OCI-LY3 (cell line): ENCODE data around the gene TRAPPC8.

Experiments
- H2AFZ ChIP-seq: fragments of 200-600, 300-600 bp; shearing (Covaris generic); 2 replicates; pipeline ENCODE4 v1.6.0; 2014; ENCODE audit warnings: antibody characterized with exemption, low read depth, low read length
- H3K27ac ChIP-seq: fragments of 200-600, 300-600 bp; sonication (generic); 2 replicates; pipeline ENCODE4 v1.5.1; 2014; ENCODE audit warnings: mild to moderate bottlenecking, low read length, moderate library complexity, mixed read lengths
- H3K27me3 ChIP-seq: fragments of 200-600, 300-600 bp; sonication (generic); 2 replicates; pipeline ENCODE4 v1.6.1; 2014; ENCODE audit warnings: low read depth, low read length, mixed read lengths
- H3K36me3 ChIP-seq: fragments of 200-600, 300-600 bp; sonication (generic); replicated peaks from 2 replicates; pipeline ENCODE3; 2014; ENCODE audit warnings: low read depth, low read length, mixed read lengths
- H3K4me1 ChIP-seq: fragments of 300-600, 200-600 bp; sonication (generic); 2 replicates; pipeline ENCODE4 v1.6.1; 2014; ENCODE audit warnings: low read length, mixed read lengths
- H3K4me2 ChIP-seq: fragments of 200-600, 300-600 bp; sonication (generic); 2 replicates; pipeline ENCODE4 v1.6.1; 2014; ENCODE audit warnings: low read length, mixed read lengths
- H3K4me3 ChIP-seq: fragments of 300-600, 200-600 bp; sonication (generic); 2 replicates; pipeline ENCODE4 v1.5.1; 2014; ENCODE audit warnings: antibody characterized with exemption, mild to moderate bottlenecking, low read length, moderate library complexity
- H3K79me2 ChIP-seq: fragments of 300-600, 200-600 bp; shearing (Covaris generic); 2 replicates; pipeline ENCODE4 v1.6.1; 2014; ENCODE audit warnings: mild to moderate bottlenecking, low read length, mixed read lengths
- H3K9ac ChIP-seq: fragments of 300-600, 200-600 bp; shearing (Covaris generic); 2 replicates; pipeline ENCODE4 v1.6.0; 2014; ENCODE audit warnings: mild to moderate bottlenecking, low read length, moderate library complexity
- H3K9me3 ChIP-seq: fragments of 200-600, 300-600 bp; shearing (Covaris generic); 2 replicates; pipeline ENCODE4 v1.6.1; 2014; ENCODE audit warnings: low read length, mixed read lengths; ENCODE audit not compliant: insufficient read depth
- H4K20me1 ChIP-seq: fragments of 200-600, 300-600 bp; sonication (generic); 2 replicates; pipeline ENCODE4 v1.6.1; 2016; ENCODE audit warnings: low read length, mixed read lengths; ENCODE audit not compliant: insufficient read depth
- EZH2phosphoT487 ChIP-seq: fragments of 200-600 bp; shearing (Covaris generic); IDR thresholded peaks from 2 replicates; pipeline ENCODE4 v1.6.1; 2018; ENCODE audit warnings: antibody characterized with exemption, mixed run types, low read depth
- TF ChIP-seq, protein P1 (sequence below): fragments of 200-600, 300-600 bp; sonication (generic); IDR thresholded peaks from 2 replicates; pipeline ENCODE4 v1.5.1; 2014; ENCODE audit warnings: antibody characterized with exemption, low read length, low read depth

The TRAPPC8 gene, protein sequence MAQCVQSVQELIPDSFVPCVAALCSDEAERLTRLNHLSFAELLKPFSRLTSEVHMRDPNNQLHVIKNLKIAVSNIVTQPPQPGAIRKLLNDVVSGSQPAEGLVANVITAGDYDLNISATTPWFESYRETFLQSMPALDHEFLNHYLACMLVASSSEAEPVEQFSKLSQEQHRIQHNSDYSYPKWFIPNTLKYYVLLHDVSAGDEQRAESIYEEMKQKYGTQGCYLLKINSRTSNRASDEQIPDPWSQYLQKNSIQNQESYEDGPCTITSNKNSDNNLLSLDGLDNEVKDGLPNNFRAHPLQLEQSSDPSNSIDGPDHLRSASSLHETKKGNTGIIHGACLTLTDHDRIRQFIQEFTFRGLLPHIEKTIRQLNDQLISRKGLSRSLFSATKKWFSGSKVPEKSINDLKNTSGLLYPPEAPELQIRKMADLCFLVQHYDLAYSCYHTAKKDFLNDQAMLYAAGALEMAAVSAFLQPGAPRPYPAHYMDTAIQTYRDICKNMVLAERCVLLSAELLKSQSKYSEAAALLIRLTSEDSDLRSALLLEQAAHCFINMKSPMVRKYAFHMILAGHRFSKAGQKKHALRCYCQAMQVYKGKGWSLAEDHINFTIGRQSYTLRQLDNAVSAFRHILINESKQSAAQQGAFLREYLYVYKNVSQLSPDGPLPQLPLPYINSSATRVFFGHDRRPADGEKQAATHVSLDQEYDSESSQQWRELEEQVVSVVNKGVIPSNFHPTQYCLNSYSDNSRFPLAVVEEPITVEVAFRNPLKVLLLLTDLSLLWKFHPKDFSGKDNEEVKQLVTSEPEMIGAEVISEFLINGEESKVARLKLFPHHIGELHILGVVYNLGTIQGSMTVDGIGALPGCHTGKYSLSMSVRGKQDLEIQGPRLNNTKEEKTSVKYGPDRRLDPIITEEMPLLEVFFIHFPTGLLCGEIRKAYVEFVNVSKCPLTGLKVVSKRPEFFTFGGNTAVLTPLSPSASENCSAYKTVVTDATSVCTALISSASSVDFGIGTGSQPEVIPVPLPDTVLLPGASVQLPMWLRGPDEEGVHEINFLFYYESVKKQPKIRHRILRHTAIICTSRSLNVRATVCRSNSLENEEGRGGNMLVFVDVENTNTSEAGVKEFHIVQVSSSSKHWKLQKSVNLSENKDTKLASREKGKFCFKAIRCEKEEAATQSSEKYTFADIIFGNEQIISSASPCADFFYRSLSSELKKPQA (N-terminal part only)

DNA sequence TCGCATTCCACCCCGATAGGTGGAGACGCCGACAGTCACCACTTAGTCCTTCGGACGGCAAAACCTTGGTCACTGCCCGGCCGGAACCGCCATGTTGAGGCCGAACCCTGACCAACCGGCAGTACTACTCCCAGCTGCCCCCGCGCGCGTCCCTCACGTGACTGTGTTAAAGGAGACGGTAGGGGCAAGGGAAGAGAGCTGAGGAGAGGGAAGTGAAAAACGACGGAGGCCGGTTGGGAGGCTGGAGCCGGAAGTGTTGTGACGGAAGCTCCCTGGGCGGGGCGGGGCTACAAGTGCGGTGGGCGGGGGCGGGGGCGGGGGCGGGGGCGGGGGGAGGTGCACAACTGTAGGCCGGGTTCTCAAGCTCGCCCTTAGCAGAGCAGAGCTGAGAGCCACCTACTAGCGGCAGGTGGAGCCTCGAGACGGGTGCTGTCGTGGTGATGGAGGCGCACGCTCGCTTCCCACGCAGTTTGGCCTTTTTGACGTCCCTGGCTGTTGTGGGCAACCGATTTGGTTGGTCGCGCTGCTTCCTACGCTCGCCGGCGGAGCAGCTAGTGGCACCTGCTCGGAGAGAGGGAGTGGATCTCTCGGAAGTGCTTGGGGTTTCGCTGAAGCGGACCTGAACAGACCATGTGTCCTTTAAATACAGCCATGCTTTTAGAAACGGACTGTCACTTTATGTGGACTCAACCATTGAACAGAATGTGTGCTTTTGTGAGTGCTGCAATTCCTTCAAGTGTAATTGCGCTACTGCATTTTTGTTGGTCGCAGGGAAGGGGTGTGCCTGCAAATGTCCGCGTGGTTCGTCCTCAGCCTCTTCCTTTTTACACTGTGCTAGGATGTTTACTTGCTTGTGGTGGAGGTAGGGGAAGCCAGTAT is at the start of gene TRAPPC8:
TSS of gene TRAPPC8 (minus strand) at position 130 of the 879 bp plus-strand sequence. CDS start 364 bp downstream, outside the sequence.
- Histone ChIP-seq H3K9me3 (no peaks in the 10 kb centered on the region), H3K27me3 (no peaks in the 10 kb centered on the region), H3K36me3 (no peaks in the 10 kb centered on the region), H3K79me2 (peaks cover 47% of the 10 kb centered on the region), H2AFZ (peak within 1 kb of the TSS; percentile 90), H4K20me1 (peaks cover 11% of the 10 kb centered on the region), H3K27ac (peak within 1 kb of the TSS; percentile 70), H3K4me1 (peaks cover 14% of the 10 kb centered on the region), H3K4me2 (peak within 1 kb of the TSS; percentile 93), H3K9ac (peak within 1 kb of the TSS; percentile 80), H3K4me3 (peak within 1 kb of the TSS; percentile 86)
- TF ChIP-seq, protein P1, sequence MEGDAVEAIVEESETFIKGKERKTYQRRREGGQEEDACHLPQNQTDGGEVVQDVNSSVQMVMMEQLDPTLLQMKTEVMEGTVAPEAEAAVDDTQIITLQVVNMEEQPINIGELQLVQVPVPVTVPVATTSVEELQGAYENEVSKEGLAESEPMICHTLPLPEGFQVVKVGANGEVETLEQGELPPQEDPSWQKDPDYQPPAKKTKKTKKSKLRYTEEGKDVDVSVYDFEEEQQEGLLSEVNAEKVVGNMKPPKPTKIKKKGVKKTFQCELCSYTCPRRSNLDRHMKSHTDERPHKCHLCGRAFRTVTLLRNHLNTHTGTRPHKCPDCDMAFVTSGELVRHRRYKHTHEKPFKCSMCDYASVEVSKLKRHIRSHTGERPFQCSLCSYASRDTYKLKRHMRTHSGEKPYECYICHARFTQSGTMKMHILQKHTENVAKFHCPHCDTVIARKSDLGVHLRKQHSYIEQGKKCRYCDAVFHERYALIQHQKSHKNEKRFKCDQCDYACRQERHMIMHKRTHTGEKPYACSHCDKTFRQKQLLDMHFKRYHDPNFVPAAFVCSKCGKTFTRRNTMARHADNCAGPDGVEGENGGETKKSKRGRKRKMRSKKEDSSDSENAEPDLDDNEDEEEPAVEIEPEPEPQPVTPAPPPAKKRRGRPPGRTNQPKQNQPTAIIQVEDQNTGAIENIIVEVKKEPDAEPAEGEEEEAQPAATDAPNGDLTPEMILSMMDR: peak; percentile 28
- no peak for TF ChIP-seq EZH2phosphoT487

DNA sequence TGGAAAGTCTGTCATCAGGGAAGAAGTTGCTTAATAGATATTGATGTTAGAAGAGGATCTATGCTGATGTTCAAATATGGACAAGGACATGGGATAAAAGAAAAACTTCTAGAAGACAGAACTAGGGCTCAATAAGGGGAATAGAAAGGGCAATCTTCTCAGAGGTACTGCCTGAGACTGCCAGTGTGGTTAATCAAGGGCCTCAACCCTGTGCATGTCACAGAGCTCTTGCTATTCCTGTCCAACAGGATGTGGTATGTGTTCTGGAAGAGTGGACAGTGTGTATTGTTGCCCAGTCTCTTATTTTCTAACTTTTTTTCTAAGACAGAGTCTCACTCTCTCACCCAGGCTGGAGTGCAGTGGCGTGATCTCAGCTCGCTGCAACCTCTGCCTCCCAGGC is 47.9 kb upstream of the TRAPPC8 start:
- no peak overlapping the region for H3K4me3 ChIP-seq
- H3K9me3 ChIP-seq: no peaks in the 10 kb centered on the region
- H3K27ac ChIP-seq: no peak overlapping the region
- H3K9ac ChIP-seq: no peak overlapping the region
- H3K79me2 ChIP-seq: no peaks in the 10 kb centered on the region
- H3K4me2 ChIP-seq: no peak overlapping the region
- no peaks in the 10 kb centered on the region for H3K27me3 ChIP-seq
- TF ChIP-seq EZH2phosphoT487: no peak
- TF ChIP-seq, protein P1: no peak
- H3K36me3 ChIP-seq: no peaks in the 10 kb centered on the region
- no peaks in the 10 kb centered on the region for H4K20me1 ChIP-seq
- H2AFZ ChIP-seq: no peak overlapping the region
- no peaks in the 10 kb centered on the region for H3K4me1 ChIP-seq

DNA sequence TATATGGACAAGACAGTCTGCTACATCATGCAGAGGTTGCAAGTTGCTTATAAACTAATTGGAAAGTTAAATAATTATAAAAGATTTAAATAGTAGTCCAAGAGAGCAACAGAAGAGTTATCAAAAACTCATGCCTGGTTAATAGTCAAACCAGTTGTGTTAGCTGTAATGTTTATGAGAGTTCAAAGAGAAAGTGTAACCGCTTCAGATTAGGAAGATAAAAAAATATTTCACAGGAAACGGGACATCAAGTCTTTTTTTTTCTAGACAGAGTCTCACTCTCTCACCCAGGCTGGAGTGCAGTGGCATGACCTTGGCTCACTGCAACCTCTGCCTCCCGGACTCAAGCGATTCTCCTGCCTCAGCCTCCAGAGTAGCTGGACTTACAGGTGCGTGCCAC is 41.0 kb upstream of the TRAPPC8 start:
- no peaks in the 10 kb centered on the region for H3K4me1 ChIP-seq
- H3K4me3 ChIP-seq: no peak overlapping the region
- no peaks in the 10 kb centered on the region for H3K79me2 ChIP-seq
- no peaks in the 10 kb centered on the region for H4K20me1 ChIP-seq
- no peak overlapping the region for H3K4me2 ChIP-seq
- no peak overlapping the region for H2AFZ ChIP-seq
- H3K9ac ChIP-seq: no peak overlapping the region
- H3K9me3 ChIP-seq: no peaks in the 10 kb centered on the region
- TF ChIP-seq, protein P1: no peak
- no peak for TF ChIP-seq EZH2phosphoT487
- no peaks in the 10 kb centered on the region for H3K36me3 ChIP-seq
- no peaks in the 10 kb centered on the region for H3K27me3 ChIP-seq
- H3K27ac ChIP-seq: no peak overlapping the region
